KMS-11 (cell line): Measurements from ENCODE around the gene NCKAP5.

Experiments used
- H2AFZ ChIP-seq: fragments of 200-600 bp; sonication (generic); 2 replicates; pipeline ENCODE4 v1.6.1; 2016; ENCODE audit warnings: antibody characterized with exemption, mixed run types, low read depth
- H3K27ac ChIP-seq: fragments of 200-600 bp; sonication (generic); 2 replicates; pipeline ENCODE4 v1.6.1; 2016; ENCODE audit warnings: mild to moderate bottlenecking, mixed run types
- H3K27me3 ChIP-seq: fragments of 200-600 bp; sonication (generic); 2 replicates; pipeline ENCODE4 v1.6.1; 2017; ENCODE audit warnings: mild to moderate bottlenecking, low read depth, mixed run types, moderate library complexity; ENCODE audit not compliant: insufficient read depth
- H3K36me3 ChIP-seq: fragments of 200-600 bp; sonication (generic); 2 replicates; pipeline ENCODE4 v1.6.1; 2017; ENCODE audit warnings: mild to moderate bottlenecking, mixed run types; ENCODE audit not compliant: insufficient read depth
- H3K4me1 ChIP-seq: fragments of 200-600 bp; sonication (generic); 2 replicates; pipeline ENCODE4 v1.6.1; 2016; ENCODE audit warnings: mild to moderate bottlenecking, low read depth, mixed run types; ENCODE audit not compliant: poor library complexity, severe bottlenecking
- H3K4me2 ChIP-seq: fragments of 200-600 bp; sonication (generic); 2 replicates; pipeline ENCODE4 v1.7.0; 2016; ENCODE audit warnings: mild to moderate bottlenecking, mixed run types
- H3K4me3 ChIP-seq: fragments of 200-600 bp; sonication (generic); IDR thresholded peaks from 2 replicates; pipeline ENCODE4 v1.6.1; 2017; ENCODE audit warnings: low read depth, low read length, mixed read lengths; ENCODE audit not compliant: insufficient read depth
- H3K79me2 ChIP-seq: fragments of 200-600 bp; sonication (generic); 2 replicates; pipeline ENCODE4 v1.6.1; 2016; ENCODE audit warnings: low read depth, mixed run types; ENCODE audit not compliant: insufficient read depth
- H3K9ac ChIP-seq: fragments of 200-600 bp; sonication (generic); 2 replicates; pipeline ENCODE4 v1.6.1; 2016; ENCODE audit warnings: mild to moderate bottlenecking, mixed run types
- H4K20me1 ChIP-seq: fragments of 200-600 bp; sonication (generic); 2 replicates; pipeline ENCODE4 v1.6.1; 2016; ENCODE audit warnings: mild to moderate bottlenecking, mixed run types; ENCODE audit not compliant: insufficient read depth
- TF ChIP-seq, protein P1 (sequence below): fragments of 200-600 bp; sonication (generic); conservative IDR thresholded peaks from 2 replicates; pipeline ENCODE4 v1.6.1; 2017; ENCODE audit warnings: low read depth, mild to moderate bottlenecking, antibody characterized with exemption, low read length, moderate library complexity, mixed read lengths

The NCKAP5 gene

GRCh38 chr2:133448195-133448594, 120.1 kb downstream of the NCKAP5 start:
- TF ChIP-seq, protein P1, sequence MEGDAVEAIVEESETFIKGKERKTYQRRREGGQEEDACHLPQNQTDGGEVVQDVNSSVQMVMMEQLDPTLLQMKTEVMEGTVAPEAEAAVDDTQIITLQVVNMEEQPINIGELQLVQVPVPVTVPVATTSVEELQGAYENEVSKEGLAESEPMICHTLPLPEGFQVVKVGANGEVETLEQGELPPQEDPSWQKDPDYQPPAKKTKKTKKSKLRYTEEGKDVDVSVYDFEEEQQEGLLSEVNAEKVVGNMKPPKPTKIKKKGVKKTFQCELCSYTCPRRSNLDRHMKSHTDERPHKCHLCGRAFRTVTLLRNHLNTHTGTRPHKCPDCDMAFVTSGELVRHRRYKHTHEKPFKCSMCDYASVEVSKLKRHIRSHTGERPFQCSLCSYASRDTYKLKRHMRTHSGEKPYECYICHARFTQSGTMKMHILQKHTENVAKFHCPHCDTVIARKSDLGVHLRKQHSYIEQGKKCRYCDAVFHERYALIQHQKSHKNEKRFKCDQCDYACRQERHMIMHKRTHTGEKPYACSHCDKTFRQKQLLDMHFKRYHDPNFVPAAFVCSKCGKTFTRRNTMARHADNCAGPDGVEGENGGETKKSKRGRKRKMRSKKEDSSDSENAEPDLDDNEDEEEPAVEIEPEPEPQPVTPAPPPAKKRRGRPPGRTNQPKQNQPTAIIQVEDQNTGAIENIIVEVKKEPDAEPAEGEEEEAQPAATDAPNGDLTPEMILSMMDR, result no peak
- H3K36me3 ChIP-seq, result no peaks in the 10 kb centered on the region
- H3K27ac ChIP-seq, result no peak overlapping the region
- no peaks in the 10 kb centered on the region for H3K4me1 ChIP-seq
- H3K27me3 ChIP-seq, result no peaks in the 10 kb centered on the region
- H3K79me2 ChIP-seq, result no peaks in the 10 kb centered on the region
- H3K9ac ChIP-seq, result no peak overlapping the region
- H4K20me1 ChIP-seq, result no peaks in the 10 kb centered on the region
- H3K4me3 ChIP-seq, result no peak overlapping the region
- no peak overlapping the region for H3K4me2 ChIP-seq
- H2AFZ ChIP-seq, result no peak overlapping the region

GRCh38 chr2:133447303-133447702, 121.0 kb downstream of the NCKAP5 start:
- Histone ChIP-seq H3K36me3 (no peaks in the 10 kb centered on the region), H3K27me3 (no peaks in the 10 kb centered on the region), H4K20me1 (no peaks in the 10 kb centered on the region), H3K4me3 (no peak overlapping the region), H3K4me2 (no peak overlapping the region), H3K27ac (no peak overlapping the region), H3K79me2 (no peaks in the 10 kb centered on the region), H2AFZ (no peak overlapping the region), H3K9ac (no peak overlapping the region), H3K4me1 (no peaks in the 10 kb centered on the region)
- TF ChIP-seq, protein P1, result no peak

GRCh38 chr2:133444465-133444864, 123.8 kb downstream of the NCKAP5 start:
- Histone ChIP-seq H3K4me3 (no peak overlapping the region), H3K27me3 (no peaks in the 10 kb centered on the region), H3K4me1 (no peaks in the 10 kb centered on the region), H4K20me1 (no peaks in the 10 kb centered on the region), H3K79me2 (no peaks in the 10 kb centered on the region), H3K36me3 (no peaks in the 10 kb centered on the region), H2AFZ (no peak overlapping the region), H3K4me2 (no peak overlapping the region), H3K9ac (no peak overlapping the region), H3K27ac (no peak overlapping the region)
- TF ChIP-seq, protein P1, result no peak

DNA sequence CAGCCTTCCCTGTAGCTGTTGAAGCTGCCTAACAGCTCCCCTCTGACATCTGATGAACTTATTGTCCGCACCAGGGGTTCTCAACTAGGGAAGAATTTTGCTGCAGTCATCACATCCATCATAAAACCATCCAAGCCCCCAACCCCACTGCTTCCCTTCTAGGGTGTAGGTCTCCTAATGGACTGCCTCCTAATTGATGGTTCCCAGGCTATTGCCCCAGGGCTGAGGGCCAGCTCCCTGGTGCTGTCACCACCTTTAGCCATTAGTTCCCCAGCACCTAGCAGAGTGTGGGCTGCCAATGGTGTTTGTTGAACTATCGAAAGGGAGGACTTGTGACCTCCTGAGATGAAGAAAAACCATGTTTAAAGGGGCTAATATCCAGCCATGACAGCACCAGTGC, 125.9 kb downstream of the NCKAP5 start:
- Histone ChIP-seq H3K4me1 (no peaks in the 10 kb centered on the region), H3K27me3 (no peaks in the 10 kb centered on the region), H3K4me3 (no peak overlapping the region), H4K20me1 (no peaks in the 10 kb centered on the region), H3K4me2 (no peak overlapping the region), H2AFZ (no peak overlapping the region), H3K79me2 (no peaks in the 10 kb centered on the region), H3K27ac (no peak overlapping the region), H3K36me3 (no peaks in the 10 kb centered on the region), H3K9ac (no peak overlapping the region)
- TF ChIP-seq, protein P1, result no peak

GRCh38 chr2:133439565-133439920, 128.7 kb downstream of the NCKAP5 start:
- H3K4me1 ChIP-seq, result no peaks in the 10 kb centered on the region
- no peak overlapping the region for H3K4me2 ChIP-seq
- no peak overlapping the region for H3K9ac ChIP-seq
- H3K4me3 ChIP-seq, result no peak overlapping the region
- H2AFZ ChIP-seq, result no peak overlapping the region
- no peaks in the 10 kb centered on the region for H4K20me1 ChIP-seq
- H3K27me3 ChIP-seq, result no peaks in the 10 kb centered on the region
- TF ChIP-seq, protein P1, result no peak
- H3K27ac ChIP-seq, result no peak overlapping the region
- H3K36me3 ChIP-seq, result no peaks in the 10 kb centered on the region
- H3K79me2 ChIP-seq, result no peaks in the 10 kb centered on the region
